ENCODE measurements around the gene CCND3. TPM values are rescaled to one million over a fixed set of nuclear protein-coding genes. Genes with fewer than 3 reads are reported as not detected.
A peak's percentile ranks its signal among the peaks of the same experiment; 100 is the strongest.

The CCND3 gene
- total RNA-seq, 1 experiment from 2014 or later: 75.1 TPM

- Histone ChIP-seq H3K9me3 (ENCODE audit: insufficient read depth, low read depth) (no peaks in the 10 kb centered on the region), H3K27me3 (ENCODE audit: insufficient read depth, low read depth) (no peaks in the 10 kb centered on the region), H3K4me2 (no peak overlapping the region), H3K36me3 (ENCODE audit: low read depth) (no peaks in the 10 kb centered on the region), H4K20me1 (ENCODE audit: insufficient read depth) (no peaks in the 10 kb centered on the region), H2AFZ (no peak overlapping the region), H3F3A (ENCODE audit: insufficient read depth, low read depth) (peaks cover 23% of the 10 kb centered on the region), H3K9me2 (ENCODE audit: insufficient read depth) (no peaks in the 10 kb centered on the region), H3K4me1 (replicated peaks; ENCODE audit: insufficient read depth) (peaks cover 33% of the 10 kb centered on the region), H3K27ac (no peak overlapping the region), H3K79me2 (ENCODE audit: low read depth) (no peaks in the 10 kb centered on the region), H3K4me3 (no peak overlapping the region)
- BruUV-seq (replicated peaks): no TSS peak
- intact Hi-C loops (cut with micrococcal nuclease; ENCODE audit: unreplicated experiment): no loop called here
- DNase-seq: no peak
- CTCF ChIA-PET: no interaction called here
- TF ChIP-seq EZH2 (IDR thresholded peaks at IDR 0.05; ENCODE audit: low read depth) (no peak), CTCF (conservative IDR thresholded peaks at IDR 0.05) (no peak)
- POLR2A ChIA-PET (ENCODE audit: unreplicated experiment): no interaction called here
These were observed 31.2 kb upstream of the CCND3 start for GRCh38 chr6:41972826-41973225.

- no peak overlapping the region for H2AFZ ChIP-seq
- H3K79me2 ChIP-seq (ENCODE audit: low read depth): no peaks in the 10 kb centered on the region
- DNase-seq: no peak
- no peaks in the 10 kb centered on the region for H3K9me2 ChIP-seq (ENCODE audit: insufficient read depth)
- H3F3A ChIP-seq (ENCODE audit: insufficient read depth, low read depth): peaks cover 34% of the 10 kb centered on the region
- intact Hi-C loops (cut with micrococcal nuclease; ENCODE audit: unreplicated experiment): no loop called here
- no TSS peak for BruUV-seq (replicated peaks)
- CTCF ChIA-PET: no interaction called here
- H3K36me3 ChIP-seq (ENCODE audit: low read depth): no peaks in the 10 kb centered on the region
- H3K4me1 ChIP-seq (replicated peaks; ENCODE audit: insufficient read depth): peaks cover 41% of the 10 kb centered on the region
- 0 out of 2 replicates have a peak overlapping the region, but pooled peaks have one; percentile 11 for H3K27ac ChIP-seq
- peak overlapping the region; percentile 14; the same call in 1 of the 2 replicates for H3K4me2 ChIP-seq
- no peak overlapping the region for H3K4me3 ChIP-seq
- H3K27me3 ChIP-seq (ENCODE audit: insufficient read depth, low read depth): no peaks in the 10 kb centered on the region
- no peak for TF ChIP-seq EZH2 (IDR thresholded peaks at IDR 0.05; ENCODE audit: low read depth)
- TF ChIP-seq CTCF (conservative IDR thresholded peaks at IDR 0.05): no peak
- POLR2A ChIA-PET (ENCODE audit: unreplicated experiment): no interaction called here
- H3K9me3 ChIP-seq (ENCODE audit: insufficient read depth, low read depth): no peaks in the 10 kb centered on the region
- H4K20me1 ChIP-seq (ENCODE audit: insufficient read depth): no peaks in the 10 kb centered on the region
These were observed 28.8 kb upstream of the CCND3 start for GRCh38 chr6:41970436-41970846.

- CTCF ChIA-PET: interaction anchor here (0.9 kb wide), 1 partner anchor 25 kb away, joined by 5 read pairs; no protein-coding TSS in a partner anchor
- H3K27me3 ChIP-seq (ENCODE audit: insufficient read depth, low read depth): no peaks in the 10 kb centered on the region
- H3K4me2 ChIP-seq: peak overlapping the region; percentile 54
- H4K20me1 ChIP-seq (ENCODE audit: insufficient read depth): no peaks in the 10 kb centered on the region
- no peak overlapping the region for H2AFZ ChIP-seq
- H3K9me2 ChIP-seq (ENCODE audit: insufficient read depth): no peaks in the 10 kb centered on the region
- no peaks in the 10 kb centered on the region for H3K9me3 ChIP-seq (ENCODE audit: insufficient read depth, low read depth)
- intact Hi-C loops (cut with micrococcal nuclease; ENCODE audit: unreplicated experiment): loop anchor here (1.0 to 2.0 kb wide), 4 partner anchors 25 to 77 kb away; partner anchors contain the start of genes BYSL and MED20
- POLR2A ChIA-PET (ENCODE audit: unreplicated experiment): interaction anchor here (0.5 to 0.7 kb wide), 5 partner anchors 14 to 483 kb away, joined by 3 to 6 read pairs (median 5); no protein-coding TSS in a partner anchor
- H3K27ac ChIP-seq: peak overlapping the region; percentile 98
- H3K4me1 ChIP-seq (replicated peaks; ENCODE audit: insufficient read depth): peaks cover 41% of the 10 kb centered on the region
- no peaks in the 10 kb centered on the region for H3K36me3 ChIP-seq (ENCODE audit: low read depth)
- H3F3A ChIP-seq (ENCODE audit: insufficient read depth, low read depth): peaks cover 34% of the 10 kb centered on the region
- no peak for TF ChIP-seq EZH2 (IDR thresholded peaks at IDR 0.05; ENCODE audit: low read depth)
- TF ChIP-seq CTCF (conservative IDR thresholded peaks at IDR 0.05): no peak
- TSS peak; percentile 75 for BruUV-seq (replicated peaks)
- H3K79me2 ChIP-seq (ENCODE audit: low read depth): no peaks in the 10 kb centered on the region
- DNase-seq: peak; percentile 50 to 87
- no peak overlapping the region; the same call in 1 of the 2 replicates for H3K4me3 ChIP-seq
These were observed 26.0 kb upstream of the CCND3 start for GRCh38 chr6:41967312-41968287.
